Retinal pigment epithelial cell (primary cell): ENCODE results near the gene AGAP1.

Experiments
- DNase-seq: peaks from one replicate; pipeline ENCODE4 v3.0.0-alpha.2; 2010; ENCODE audit warnings: low read depth
- H3K4me3 ChIP-seq: 2 replicates; pipeline ENCODE4 v1.5.1; 2011; ENCODE audit warnings: mild to moderate bottlenecking, low read length, control low read depth, moderate library complexity
- CTCF ChIP-seq: conservative IDR thresholded peaks from 2 replicates; pipeline ENCODE4 v1.5.1; 2011; ENCODE audit warnings: low read depth, low read length, control low read depth, inconsistent platforms

AGAP1 gene

GRCh38 chr2:235770909-235771820 is 277.3 kb downstream of the AGAP1 start:
- no peak for TF ChIP-seq CTCF
- no peak for DNase-seq
- H3K4me3 ChIP-seq, result no peak overlapping the region

GRCh38 chr2:235773188-235773928 is 279.5 kb downstream of the AGAP1 start:
- H3K4me3 ChIP-seq, result no peak overlapping the region
- no peak for DNase-seq
- no peak for TF ChIP-seq CTCF

- TF ChIP-seq CTCF, result no peak
- DNase-seq, result no peak
These were observed 280.5 kb downstream of the AGAP1 start for GRCh38 chr2:235774153-235774870.

GRCh38 chr2:235776531-235776930 is 282.7 kb downstream of the AGAP1 start:
- no peak for TF ChIP-seq CTCF
- no peak for DNase-seq
- H3K4me3 ChIP-seq, result no peak overlapping the region

More at GRCh38 chr2:235774153-235774870, 280.5 kb downstream of the AGAP1 start:
- H3K4me3 ChIP-seq, result no peak overlapping the region

GRCh38 chr2:235779444-235779896 is 285.6 kb downstream of the AGAP1 start:
- TF ChIP-seq CTCF, result peak; percentile 96
- no peak for DNase-seq
- no peak overlapping the region for H3K4me3 ChIP-seq

- no peak for DNase-seq
- no peak for TF ChIP-seq CTCF
- H3K4me3 ChIP-seq, result no peak overlapping the region
These were observed 286.6 kb downstream of the AGAP1 start for GRCh38 chr2:235780401-235780800.
